ENCODE results near the gene ZNF653. TPM values are rescaled to one million over a fixed set of nuclear protein-coding genes. Genes with fewer than 3 reads are reported as not detected.

ZNF653 gene
- total and polyA plus RNA-seq, 9 of the 15 experiments (the other 6 are each of a cell fraction or from before 2014, with no cell fraction given): 1.6 to 8.0 (median 4.2) TPM; not detected in 2

DNA sequence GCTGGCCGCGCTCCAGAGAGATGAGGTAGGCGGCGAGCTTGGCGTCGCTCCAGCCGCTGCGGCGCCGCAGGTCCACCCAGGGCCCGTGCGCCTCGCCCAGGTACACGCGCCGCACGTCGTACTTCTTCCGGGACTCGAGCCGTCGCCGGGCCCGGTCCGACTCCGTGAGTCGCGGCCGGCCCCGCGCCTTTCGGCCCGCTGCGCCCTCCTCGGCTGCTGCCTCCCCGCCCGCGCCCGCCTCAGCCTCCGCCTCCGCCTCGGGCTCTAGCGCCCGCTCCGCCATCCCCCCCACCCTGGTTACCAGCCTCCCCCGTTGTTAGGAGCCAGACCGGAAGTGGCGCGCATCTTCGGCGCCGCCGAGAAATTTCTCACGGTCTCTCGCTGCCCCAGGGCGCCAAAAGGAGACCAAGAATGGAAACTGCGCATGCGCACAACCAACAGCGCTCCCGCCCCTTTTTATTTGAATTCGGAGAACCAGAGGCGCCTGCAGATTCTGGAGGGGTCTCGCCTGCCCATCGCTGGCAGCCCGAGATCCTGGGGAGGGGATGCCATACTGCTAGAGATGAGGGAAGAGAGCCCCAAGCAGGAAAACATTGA lies at the start of gene ZNF653 (continued):
- TF ChIP-seq, protein P1, sequence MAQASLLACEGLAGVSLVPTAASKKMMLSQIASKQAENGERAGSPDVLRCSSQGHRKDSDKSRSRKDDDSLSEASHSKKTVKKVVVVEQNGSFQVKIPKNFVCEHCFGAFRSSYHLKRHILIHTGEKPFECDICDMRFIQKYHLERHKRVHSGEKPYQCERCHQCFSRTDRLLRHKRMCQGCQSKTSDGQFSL (CRISPR knock-in tag; IDR thresholded peaks at IDR 0.05): peak; percentile 98
- TF ChIP-seq, protein P1 (tag; IDR thresholded peaks at IDR 0.05): peak in 1 of 2 experiments; percentile 93; a peak in 2 of 4 replicates
- TF ChIP-seq NR2F6 (CRISPR knock-in tag; IDR thresholded peaks at IDR 0.05): no peak
- TF ChIP-seq NR2C1 (IDR thresholded peaks at IDR 0.05): peak; percentile 51; the same call in 1 of the 2 replicates
- TF ChIP-seq NR2C1 (tag; IDR thresholded peaks at IDR 0.05): peak; percentile 31; the same call in 1 of the 2 replicates
- TF ChIP-seq NONO (IDR thresholded peaks at IDR 0.05; ENCODE audit: low read depth in 2 of 2, low read length in 1 of 2): peak; percentile 57 to 68; a peak in 2 of 4 replicates
- no peak for TF ChIP-seq CAMTA2 (CRISPR knock-in tag; conservative IDR thresholded peaks at IDR 0.05)
- TF ChIP-seq ARID2 (IDR thresholded peaks at IDR 0.05): no peak
- TF ChIP-seq ZNF263 (CRISPR knock-in tag; IDR thresholded peaks at IDR 0.05; ENCODE audit: borderline replicate concordance): peak; percentile 74
- 0 out of 2 replicates have a peak, but pooled peaks have one; percentile 14 for TF ChIP-seq TEAD4 (IDR thresholded peaks at IDR 0.05; ENCODE audit: low read length)
- no peak for TF ChIP-seq TEAD4 (CRISPR knock-in tag; IDR thresholded peaks at IDR 0.05; ENCODE audit: borderline replicate concordance)
- TF ChIP-seq, protein P2, sequence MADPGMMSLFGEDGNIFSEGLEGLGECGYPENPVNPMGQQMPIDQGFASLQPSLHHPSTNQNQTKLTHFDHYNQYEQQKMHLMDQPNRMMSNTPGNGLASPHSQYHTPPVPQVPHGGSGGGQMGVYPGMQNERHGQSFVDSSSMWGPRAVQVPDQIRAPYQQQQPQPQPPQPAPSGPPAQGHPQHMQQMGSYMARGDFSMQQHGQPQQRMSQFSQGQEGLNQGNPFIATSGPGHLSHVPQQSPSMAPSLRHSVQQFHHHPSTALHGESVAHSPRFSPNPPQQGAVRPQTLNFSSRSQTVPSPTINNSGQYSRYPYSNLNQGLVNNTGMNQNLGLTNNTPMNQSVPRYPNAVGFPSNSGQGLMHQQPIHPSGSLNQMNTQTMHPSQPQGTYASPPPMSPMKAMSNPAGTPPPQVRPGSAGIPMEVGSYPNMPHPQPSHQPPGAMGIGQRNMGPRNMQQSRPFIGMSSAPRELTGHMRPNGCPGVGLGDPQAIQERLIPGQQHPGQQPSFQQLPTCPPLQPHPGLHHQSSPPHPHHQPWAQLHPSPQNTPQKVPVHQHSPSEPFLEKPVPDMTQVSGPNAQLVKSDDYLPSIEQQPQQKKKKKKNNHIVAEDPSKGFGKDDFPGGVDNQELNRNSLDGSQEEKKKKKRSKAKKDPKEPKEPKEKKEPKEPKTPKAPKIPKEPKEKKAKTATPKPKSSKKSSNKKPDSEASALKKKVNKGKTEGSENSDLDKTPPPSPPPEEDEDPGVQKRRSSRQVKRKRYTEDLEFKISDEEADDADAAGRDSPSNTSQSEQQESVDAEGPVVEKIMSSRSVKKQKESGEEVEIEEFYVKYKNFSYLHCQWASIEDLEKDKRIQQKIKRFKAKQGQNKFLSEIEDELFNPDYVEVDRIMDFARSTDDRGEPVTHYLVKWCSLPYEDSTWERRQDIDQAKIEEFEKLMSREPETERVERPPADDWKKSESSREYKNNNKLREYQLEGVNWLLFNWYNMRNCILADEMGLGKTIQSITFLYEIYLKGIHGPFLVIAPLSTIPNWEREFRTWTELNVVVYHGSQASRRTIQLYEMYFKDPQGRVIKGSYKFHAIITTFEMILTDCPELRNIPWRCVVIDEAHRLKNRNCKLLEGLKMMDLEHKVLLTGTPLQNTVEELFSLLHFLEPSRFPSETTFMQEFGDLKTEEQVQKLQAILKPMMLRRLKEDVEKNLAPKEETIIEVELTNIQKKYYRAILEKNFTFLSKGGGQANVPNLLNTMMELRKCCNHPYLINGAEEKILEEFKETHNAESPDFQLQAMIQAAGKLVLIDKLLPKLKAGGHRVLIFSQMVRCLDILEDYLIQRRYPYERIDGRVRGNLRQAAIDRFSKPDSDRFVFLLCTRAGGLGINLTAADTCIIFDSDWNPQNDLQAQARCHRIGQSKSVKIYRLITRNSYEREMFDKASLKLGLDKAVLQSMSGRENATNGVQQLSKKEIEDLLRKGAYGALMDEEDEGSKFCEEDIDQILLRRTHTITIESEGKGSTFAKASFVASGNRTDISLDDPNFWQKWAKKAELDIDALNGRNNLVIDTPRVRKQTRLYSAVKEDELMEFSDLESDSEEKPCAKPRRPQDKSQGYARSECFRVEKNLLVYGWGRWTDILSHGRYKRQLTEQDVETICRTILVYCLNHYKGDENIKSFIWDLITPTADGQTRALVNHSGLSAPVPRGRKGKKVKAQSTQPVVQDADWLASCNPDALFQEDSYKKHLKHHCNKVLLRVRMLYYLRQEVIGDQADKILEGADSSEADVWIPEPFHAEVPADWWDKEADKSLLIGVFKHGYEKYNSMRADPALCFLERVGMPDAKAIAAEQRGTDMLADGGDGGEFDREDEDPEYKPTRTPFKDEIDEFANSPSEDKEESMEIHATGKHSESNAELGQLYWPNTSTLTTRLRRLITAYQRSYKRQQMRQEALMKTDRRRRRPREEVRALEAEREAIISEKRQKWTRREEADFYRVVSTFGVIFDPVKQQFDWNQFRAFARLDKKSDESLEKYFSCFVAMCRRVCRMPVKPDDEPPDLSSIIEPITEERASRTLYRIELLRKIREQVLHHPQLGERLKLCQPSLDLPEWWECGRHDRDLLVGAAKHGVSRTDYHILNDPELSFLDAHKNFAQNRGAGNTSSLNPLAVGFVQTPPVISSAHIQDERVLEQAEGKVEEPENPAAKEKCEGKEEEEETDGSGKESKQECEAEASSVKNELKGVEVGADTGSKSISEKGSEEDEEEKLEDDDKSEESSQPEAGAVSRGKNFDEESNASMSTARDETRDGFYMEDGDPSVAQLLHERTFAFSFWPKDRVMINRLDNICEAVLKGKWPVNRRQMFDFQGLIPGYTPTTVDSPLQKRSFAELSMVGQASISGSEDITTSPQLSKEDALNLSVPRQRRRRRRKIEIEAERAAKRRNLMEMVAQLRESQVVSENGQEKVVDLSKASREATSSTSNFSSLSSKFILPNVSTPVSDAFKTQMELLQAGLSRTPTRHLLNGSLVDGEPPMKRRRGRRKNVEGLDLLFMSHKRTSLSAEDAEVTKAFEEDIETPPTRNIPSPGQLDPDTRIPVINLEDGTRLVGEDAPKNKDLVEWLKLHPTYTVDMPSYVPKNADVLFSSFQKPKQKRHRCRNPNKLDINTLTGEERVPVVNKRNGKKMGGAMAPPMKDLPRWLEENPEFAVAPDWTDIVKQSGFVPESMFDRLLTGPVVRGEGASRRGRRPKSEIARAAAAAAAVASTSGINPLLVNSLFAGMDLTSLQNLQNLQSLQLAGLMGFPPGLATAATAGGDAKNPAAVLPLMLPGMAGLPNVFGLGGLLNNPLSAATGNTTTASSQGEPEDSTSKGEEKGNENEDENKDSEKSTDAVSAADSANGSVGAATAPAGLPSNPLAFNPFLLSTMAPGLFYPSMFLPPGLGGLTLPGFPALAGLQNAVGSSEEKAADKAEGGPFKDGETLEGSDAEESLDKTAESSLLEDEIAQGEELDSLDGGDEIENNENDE (IDR thresholded peaks at IDR 0.05; ENCODE audit: low read depth, low read length): no peak
- TF ChIP-seq ZNF12 (CRISPR knock-in tag; IDR thresholded peaks at IDR 0.05): no peak
- TF ChIP-seq TCF3 (CRISPR knock-in tag; IDR thresholded peaks at IDR 0.05): no peak
- no peak for TF ChIP-seq XRCC5 (IDR thresholded peaks at IDR 0.05; ENCODE audit: low read depth, low read length)
- TF ChIP-seq, protein P3, sequence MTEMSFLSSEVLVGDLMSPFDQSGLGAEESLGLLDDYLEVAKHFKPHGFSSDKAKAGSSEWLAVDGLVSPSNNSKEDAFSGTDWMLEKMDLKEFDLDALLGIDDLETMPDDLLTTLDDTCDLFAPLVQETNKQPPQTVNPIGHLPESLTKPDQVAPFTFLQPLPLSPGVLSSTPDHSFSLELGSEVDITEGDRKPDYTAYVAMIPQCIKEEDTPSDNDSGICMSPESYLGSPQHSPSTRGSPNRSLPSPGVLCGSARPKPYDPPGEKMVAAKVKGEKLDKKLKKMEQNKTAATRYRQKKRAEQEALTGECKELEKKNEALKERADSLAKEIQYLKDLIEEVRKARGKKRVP (CRISPR knock-in tag; IDR thresholded peaks at IDR 0.05): no peak

Data from K562 (cell line).